ENCODE data around the gene TMEM178B. TPM values are rescaled to one million over a fixed set of nuclear protein-coding genes. Genes with fewer than 3 reads are reported as not detected.

Gene TMEM178B
- total RNA-seq, 1 experiment from 2014 or later, result not detected

DNA sequence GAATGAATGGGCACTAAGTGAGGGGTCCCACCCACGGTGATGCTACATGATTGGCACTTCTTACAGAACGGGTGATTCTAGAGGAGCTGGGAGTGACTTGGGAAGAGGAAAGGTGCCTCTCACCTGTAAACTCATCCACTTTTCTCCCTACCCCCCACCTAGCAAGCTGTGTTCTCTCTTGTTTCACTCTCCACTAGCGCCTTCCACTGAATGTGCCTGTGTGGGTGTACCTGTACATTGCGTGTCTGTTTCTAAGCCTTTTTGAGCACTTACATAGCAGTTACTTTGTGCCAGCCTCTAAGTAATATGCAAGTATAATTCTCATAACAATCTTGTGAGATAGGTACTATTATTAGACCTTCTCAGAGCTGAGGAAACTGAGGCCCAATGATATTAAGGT is 343.6 kb downstream of the TMEM178B start:
- CTCF ChIA-PET, result no interaction called here
- Mint-ChIP-seq H3K36me3 (ENCODE audit: insufficient read depth, unreplicated experiment) (no peaks in the 10 kb centered on the region), H3K4me3 (ENCODE audit: unreplicated experiment) (no peak overlapping the region), H3K9me3 (ENCODE audit: unreplicated experiment) (peaks cover 8% of the 10 kb centered on the region), H3K27ac (ENCODE audit: low read depth, unreplicated experiment) (no peak overlapping the region), H3K27me3 (ENCODE audit: insufficient read depth, unreplicated experiment) (no peaks in the 10 kb centered on the region), H3K4me1 (ENCODE audit: insufficient read depth, unreplicated experiment) (no peaks in the 10 kb centered on the region)
- POLR2A ChIA-PET, result no interaction called here
- no peak for DNase-seq (ENCODE audit: unreplicated experiment)
- no TSS peak for BruUV-seq (replicated peaks)
- intact Hi-C loops (cut with micrococcal nuclease), result no loop called here
- no peak for TF ChIP-seq CTCF (IDR thresholded peaks at IDR 0.05; ENCODE audit: unreplicated experiment)

GRCh38 chr7:141418066-141418465 is 344.2 kb downstream of the TMEM178B start:
- no peaks in the 10 kb centered on the region for H3K27me3 Mint-ChIP-seq (ENCODE audit: insufficient read depth, unreplicated experiment)
- no peak for TF ChIP-seq CTCF (IDR thresholded peaks at IDR 0.05; ENCODE audit: unreplicated experiment)
- no peaks in the 10 kb centered on the region for H3K36me3 Mint-ChIP-seq (ENCODE audit: insufficient read depth, unreplicated experiment)
- BruUV-seq (replicated peaks), result no TSS peak
- POLR2A ChIA-PET, result no interaction called here
- no peak overlapping the region for H3K27ac Mint-ChIP-seq (ENCODE audit: low read depth, unreplicated experiment)
- H3K9me3 Mint-ChIP-seq (ENCODE audit: unreplicated experiment), result peaks cover 8% of the 10 kb centered on the region
- DNase-seq (ENCODE audit: unreplicated experiment), result no peak
- intact Hi-C loops (cut with micrococcal nuclease), result no loop called here
- CTCF ChIA-PET, result interaction anchor here (0.5 kb wide), 1 partner anchor 37 kb away, joined by 3 read pairs; no protein-coding TSS in a partner anchor
- H3K4me3 Mint-ChIP-seq (ENCODE audit: unreplicated experiment), result no peak overlapping the region
- no peaks in the 10 kb centered on the region for H3K4me1 Mint-ChIP-seq (ENCODE audit: insufficient read depth, unreplicated experiment)

GRCh38 chr7:141421306-141421705 is 347.4 kb downstream of the TMEM178B start:
- CTCF ChIA-PET, result interaction anchor here (0.9 kb wide), 1 partner anchor 112 kb away, joined by 5 read pairs; no protein-coding TSS in a partner anchor
- Mint-ChIP-seq H3K4me3 (ENCODE audit: unreplicated experiment) (no peak overlapping the region), H3K27ac (ENCODE audit: low read depth, unreplicated experiment) (no peak overlapping the region), H3K36me3 (ENCODE audit: insufficient read depth, unreplicated experiment) (no peaks in the 10 kb centered on the region), H3K9me3 (ENCODE audit: unreplicated experiment) (peaks cover 18% of the 10 kb centered on the region), H3K27me3 (ENCODE audit: insufficient read depth, unreplicated experiment) (no peaks in the 10 kb centered on the region), H3K4me1 (ENCODE audit: insufficient read depth, unreplicated experiment) (no peaks in the 10 kb centered on the region)
- TF ChIP-seq CTCF (IDR thresholded peaks at IDR 0.05; ENCODE audit: unreplicated experiment), result no peak
- no peak for DNase-seq (ENCODE audit: unreplicated experiment)
- POLR2A ChIA-PET, result no interaction called here
- intact Hi-C loops (cut with micrococcal nuclease), result no loop called here
- BruUV-seq (replicated peaks), result no TSS peak

- DNase-seq (ENCODE audit: unreplicated experiment), result no peak
- H3K4me3 Mint-ChIP-seq (ENCODE audit: unreplicated experiment), result no peak overlapping the region
- POLR2A ChIA-PET, result no interaction called here
Measured at GRCh38 chr7:141427134-141427533, 353.3 kb downstream of the TMEM178B start.

More at GRCh38 chr7:141427134-141427533, 353.3 kb downstream of the TMEM178B start:
- intact Hi-C loops (cut with micrococcal nuclease), result no loop called here
- no peaks in the 10 kb centered on the region for H3K27me3 Mint-ChIP-seq (ENCODE audit: insufficient read depth, unreplicated experiment)
- CTCF ChIA-PET, result interaction anchor here (0.5 kb wide), 1 partner anchor 301 kb away, joined by 3 read pairs; no protein-coding TSS in a partner anchor
- H3K4me1 Mint-ChIP-seq (ENCODE audit: insufficient read depth, unreplicated experiment), result no peaks in the 10 kb centered on the region
- H3K27ac Mint-ChIP-seq (ENCODE audit: low read depth, unreplicated experiment), result no peak overlapping the region
- peaks cover 22% of the 10 kb centered on the region for H3K9me3 Mint-ChIP-seq (ENCODE audit: unreplicated experiment)
- no TSS peak for BruUV-seq (replicated peaks)
- no peaks in the 10 kb centered on the region for H3K36me3 Mint-ChIP-seq (ENCODE audit: insufficient read depth, unreplicated experiment)
- TF ChIP-seq CTCF (IDR thresholded peaks at IDR 0.05; ENCODE audit: unreplicated experiment), result no peak
